ENCODE measurements around the gene ALDH3B1. TPM values are rescaled to one million over a fixed set of nuclear protein-coding genes. Genes with fewer than 3 reads are reported as not detected.

The ALDH3B1 gene
- polyA plus RNA-seq, 1 donor (not counting 4 experiments of a cell fraction or from before 2014, with no cell fraction given) = 0.16 TPM

DNA sequence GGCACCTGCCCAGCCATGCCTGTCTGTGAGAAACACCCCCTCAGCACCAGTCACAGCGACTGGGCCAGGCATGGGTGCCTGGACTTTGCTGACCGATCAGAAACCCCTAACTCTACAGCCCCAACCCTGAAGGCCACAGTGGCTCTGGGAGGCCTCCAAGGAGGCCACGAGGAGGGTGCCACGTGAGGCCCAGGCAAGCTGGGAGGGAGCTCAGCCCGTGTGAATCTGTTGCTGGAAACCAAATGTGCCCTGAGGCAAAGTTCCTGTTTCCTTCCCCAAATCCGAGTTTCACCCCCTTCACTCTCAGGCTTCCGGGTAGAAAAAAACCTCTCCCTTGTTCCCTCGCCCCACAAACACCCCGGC, 7.6 kb upstream of the ALDH3B1 start:
- Histone ChIP-seq H3K4me2 (ENCODE audit: control insufficient read depth, extremely low read depth, insufficient read depth, low read depth, low read length) (peak overlapping the region; percentile 58), H3K9me3 (ENCODE audit: control insufficient read depth, low read depth, low read length) (no peaks in the 10 kb centered on the region), H3K36me3 (ENCODE audit: control insufficient read depth in 2 of 2, extremely low read depth in 1 of 2, insufficient read depth in 2 of 2, low read length in 2 of 2) (peaks cover 0 to 1% of the 10 kb centered on the region in 2 experiments), H3K79me2 (ENCODE audit: control insufficient read depth, insufficient read depth, low read length) (no peaks in the 10 kb centered on the region), H3K27ac (ENCODE audit: control insufficient read depth, insufficient read depth, low read length) (no peak overlapping the region), H3K9ac (ENCODE audit: control insufficient read depth, extremely low read depth, insufficient read depth, low read length) (no peak overlapping the region), H4K20me1 (ENCODE audit: control insufficient read depth, extremely low read depth, insufficient read depth, low read length) (no peaks in the 10 kb centered on the region), H3K9me1 (ENCODE audit: control insufficient read depth, extremely low read depth, insufficient read depth, low read length) (no peaks in the 10 kb centered on the region), H3K4me3 (ENCODE audit: control insufficient read depth in 2 of 3, extremely low read depth in 1 of 3, insufficient read depth in 2 of 3, low read depth in 1 of 3, low read length in 3 of 3) (no peak overlapping the region), H3K27me3 (ENCODE audit: control insufficient read depth, extremely low read depth, insufficient read depth, low read length) (no peaks in the 10 kb centered on the region), H2AFZ (ENCODE audit: control insufficient read depth, low read length) (no peak overlapping the region), H3K4me1 (ENCODE audit: control insufficient read depth, extremely low read depth, insufficient read depth, low read length) (peaks cover 9% of the 10 kb centered on the region)
- no peak for FAIRE-seq
- no peak for DNase-seq (ENCODE audit: low read depth, low spot score)
- dilution Hi-C loops (cut with MboI; ENCODE audit: extremely low pct_ligation_motif_present, low sequenced_read_pairs) = no loop called here
- TF ChIP-seq, protein P1, sequence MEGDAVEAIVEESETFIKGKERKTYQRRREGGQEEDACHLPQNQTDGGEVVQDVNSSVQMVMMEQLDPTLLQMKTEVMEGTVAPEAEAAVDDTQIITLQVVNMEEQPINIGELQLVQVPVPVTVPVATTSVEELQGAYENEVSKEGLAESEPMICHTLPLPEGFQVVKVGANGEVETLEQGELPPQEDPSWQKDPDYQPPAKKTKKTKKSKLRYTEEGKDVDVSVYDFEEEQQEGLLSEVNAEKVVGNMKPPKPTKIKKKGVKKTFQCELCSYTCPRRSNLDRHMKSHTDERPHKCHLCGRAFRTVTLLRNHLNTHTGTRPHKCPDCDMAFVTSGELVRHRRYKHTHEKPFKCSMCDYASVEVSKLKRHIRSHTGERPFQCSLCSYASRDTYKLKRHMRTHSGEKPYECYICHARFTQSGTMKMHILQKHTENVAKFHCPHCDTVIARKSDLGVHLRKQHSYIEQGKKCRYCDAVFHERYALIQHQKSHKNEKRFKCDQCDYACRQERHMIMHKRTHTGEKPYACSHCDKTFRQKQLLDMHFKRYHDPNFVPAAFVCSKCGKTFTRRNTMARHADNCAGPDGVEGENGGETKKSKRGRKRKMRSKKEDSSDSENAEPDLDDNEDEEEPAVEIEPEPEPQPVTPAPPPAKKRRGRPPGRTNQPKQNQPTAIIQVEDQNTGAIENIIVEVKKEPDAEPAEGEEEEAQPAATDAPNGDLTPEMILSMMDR (optimal IDR thresholded peaks at IDR 0.05 in 1 of 3, IDR thresholded peaks at IDR 0.05 in 1 of 3, conservative IDR thresholded peaks at IDR 0.05 in 1 of 3; ENCODE audit: extremely low read depth in 1 of 3, insufficient read depth in 2 of 3, low read length in 3 of 3) = no peak
- TF ChIP-seq EZH2 (IDR thresholded peaks at IDR 0.05; ENCODE audit: low read length) = no peak

DNA sequence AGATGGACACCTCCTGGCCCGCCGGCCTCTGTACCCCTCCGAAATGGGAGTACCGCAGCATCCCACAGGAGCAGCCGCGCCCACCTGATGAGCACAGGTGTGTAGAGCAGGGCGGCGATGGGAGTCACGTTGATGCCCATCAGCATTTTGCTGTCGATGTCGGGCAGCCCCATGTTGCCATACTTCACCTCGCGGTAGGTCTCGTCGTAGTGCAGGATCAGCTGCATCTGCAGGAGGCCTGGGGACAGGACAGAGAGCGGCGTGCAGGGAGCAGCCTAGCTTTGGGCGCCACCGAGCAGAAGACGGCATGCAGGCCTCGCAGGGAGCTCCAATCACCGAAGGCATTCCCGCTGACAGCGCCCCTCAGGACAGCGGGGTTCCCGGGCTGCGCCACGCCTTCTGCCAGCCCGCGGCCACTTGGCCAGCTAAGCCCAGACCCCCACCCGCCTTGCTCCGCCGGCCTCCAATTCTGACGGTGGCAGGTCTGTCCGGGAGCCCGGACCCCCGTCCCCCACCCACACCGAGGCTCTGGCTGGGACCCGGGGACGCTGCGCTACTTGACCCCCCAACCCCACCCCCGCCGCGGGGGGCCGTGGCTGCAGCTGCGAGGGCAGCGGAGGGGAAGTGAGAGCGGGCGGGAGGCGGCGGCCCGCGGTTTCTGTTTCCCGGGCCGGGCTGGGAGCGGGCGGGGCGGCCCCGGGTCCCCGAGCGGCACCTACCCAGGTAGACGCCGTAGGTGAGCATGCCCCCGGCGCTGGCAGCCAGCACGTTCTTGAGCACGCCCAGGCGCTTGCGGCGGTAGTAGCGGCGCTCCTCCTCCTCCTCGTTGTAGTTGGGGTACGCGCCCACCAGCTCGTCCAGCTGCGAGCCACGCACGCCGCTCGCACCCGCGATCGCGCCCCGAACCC, 6.9 kb upstream of the ALDH3B1 start:
- H3K79me2 ChIP-seq (ENCODE audit: control insufficient read depth, insufficient read depth, low read length) = no peaks in the 10 kb centered on the region
- TF ChIP-seq, protein P1 (optimal IDR thresholded peaks at IDR 0.05 in 1 of 3, IDR thresholded peaks at IDR 0.05 in 1 of 3, conservative IDR thresholded peaks at IDR 0.05 in 1 of 3; ENCODE audit: extremely low read depth in 1 of 3, insufficient read depth in 2 of 3, low read length in 3 of 3) = no peak
- TF ChIP-seq EZH2 (IDR thresholded peaks at IDR 0.05; ENCODE audit: low read length) = no peak
- no peaks in the 10 kb centered on the region for H3K36me3 ChIP-seq (ENCODE audit: control insufficient read depth in 2 of 2, extremely low read depth in 1 of 2, insufficient read depth in 2 of 2, low read length in 2 of 2)
- no peaks in the 10 kb centered on the region for H3K27me3 ChIP-seq (ENCODE audit: control insufficient read depth, extremely low read depth, insufficient read depth, low read length)
- dilution Hi-C loops (cut with MboI; ENCODE audit: extremely low pct_ligation_motif_present, low sequenced_read_pairs) = no loop called here
- peak overlapping the region; percentile 61 for H3K9ac ChIP-seq (ENCODE audit: control insufficient read depth, extremely low read depth, insufficient read depth, low read length)
- peak overlapping the region; percentile 51 for H2AFZ ChIP-seq (ENCODE audit: control insufficient read depth, low read length)
- H4K20me1 ChIP-seq (ENCODE audit: control insufficient read depth, extremely low read depth, insufficient read depth, low read length) = no peaks in the 10 kb centered on the region
- H3K9me1 ChIP-seq (ENCODE audit: control insufficient read depth, extremely low read depth, insufficient read depth, low read length) = no peaks in the 10 kb centered on the region
- FAIRE-seq = no peak
- H3K27ac ChIP-seq (ENCODE audit: control insufficient read depth, insufficient read depth, low read length) = no peak overlapping the region
- H3K9me3 ChIP-seq (ENCODE audit: control insufficient read depth, low read depth, low read length) = no peaks in the 10 kb centered on the region
- peak overlapping the region; percentile 46 to 79 (median 50) for H3K4me3 ChIP-seq (ENCODE audit: control insufficient read depth in 2 of 3, extremely low read depth in 1 of 3, insufficient read depth in 2 of 3, low read depth in 1 of 3, low read length in 3 of 3)
- peak overlapping the region; percentile 58 for H3K4me2 ChIP-seq (ENCODE audit: control insufficient read depth, extremely low read depth, insufficient read depth, low read depth, low read length)
- H3K4me1 ChIP-seq (ENCODE audit: control insufficient read depth, extremely low read depth, insufficient read depth, low read length) = peaks cover 9% of the 10 kb centered on the region
- DNase-seq (ENCODE audit: low read depth, low spot score) = no peak
